Kidney capillary endothelial cell (primary cell): ENCODE results near the gene CLASP2.
"Not testable (repeated sequence)": the region's sequence is repeated elsewhere in the genome, so short reads cannot be mapped to it uniquely, and the experiment has no call there.

Source experiments
- DNase-seq: peaks from one replicate; pipeline ENCODE4 v3.0.0-alpha.2; 2018; ENCODE audit warnings: low spot score

CLASP2 gene

GRCh38 chr3:33687406-33688010, 30.5 kb downstream of the CLASP2 start:
- DNase-seq, result no peak

DNA sequence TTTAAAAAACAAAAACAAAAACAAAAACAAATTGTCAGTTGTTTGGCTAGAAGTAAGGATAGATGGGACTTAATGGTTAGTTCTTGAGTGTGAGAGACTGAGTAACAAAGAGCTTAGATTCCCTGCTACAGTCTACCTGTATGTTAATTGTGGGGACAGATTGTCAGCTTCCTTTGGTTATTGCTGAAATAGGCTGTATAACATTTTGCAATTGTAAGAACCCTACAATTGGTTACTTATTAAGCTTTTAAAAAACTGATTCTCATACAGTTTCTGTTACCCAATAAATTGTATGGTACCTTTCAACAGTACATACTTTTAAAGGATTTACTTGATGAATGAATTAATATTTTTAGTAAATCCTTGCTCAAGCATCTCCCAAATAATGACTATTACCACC, 35.3 kb downstream of the CLASP2 start:
- DNase-seq, result no peak

DNA sequence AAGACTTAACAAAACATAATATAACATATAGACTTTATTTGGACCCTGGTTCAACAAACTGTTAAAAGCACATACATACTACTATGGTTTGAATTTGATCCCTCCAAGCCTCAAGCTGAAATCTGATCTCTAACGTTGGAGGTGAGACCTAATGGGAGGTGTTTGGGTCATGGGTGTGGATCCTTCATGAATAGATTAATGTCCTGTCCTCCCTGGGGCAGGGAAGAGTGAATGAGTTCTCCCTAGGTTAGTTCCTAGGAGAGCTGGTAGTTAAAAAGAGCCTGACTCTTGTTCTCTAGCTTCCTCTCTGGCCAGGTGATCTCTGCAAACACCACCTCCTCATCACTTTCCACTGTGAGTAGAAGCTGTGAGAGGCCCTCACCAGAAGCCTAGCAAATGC, 36.4 kb downstream of the CLASP2 start:
- DNase-seq, result no peak

DNA sequence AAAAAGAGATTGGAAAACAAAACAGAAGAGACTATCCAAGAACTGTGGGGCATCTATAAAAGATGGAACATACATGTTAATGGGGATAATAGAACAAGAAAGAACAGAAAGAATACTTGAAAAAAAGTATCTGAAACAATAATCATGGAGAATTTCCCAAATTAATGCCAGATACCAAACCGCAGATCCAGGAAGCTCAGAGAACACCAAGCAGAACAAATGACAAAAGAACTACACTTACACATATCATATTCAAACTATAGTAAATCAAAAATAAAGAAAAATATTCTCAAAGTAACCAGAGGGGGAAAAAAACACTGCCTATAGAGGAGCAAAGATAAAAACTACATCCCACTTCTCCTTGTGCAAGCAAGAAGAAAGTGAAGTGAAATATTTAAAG, 40.0 kb downstream of the CLASP2 start:
- no peak for DNase-seq

GRCh38 chr3:33673436-33673835, 44.6 kb downstream of the CLASP2 start:
- not testable (repeated sequence) for DNase-seq

- no peak for DNase-seq
Observed at GRCh38 chr3:33668618-33669017, 49.4 kb downstream of the CLASP2 start.

- DNase-seq, result no peak
Observed at GRCh38 chr3:33665294-33665693, 52.8 kb downstream of the CLASP2 start.

DNA sequence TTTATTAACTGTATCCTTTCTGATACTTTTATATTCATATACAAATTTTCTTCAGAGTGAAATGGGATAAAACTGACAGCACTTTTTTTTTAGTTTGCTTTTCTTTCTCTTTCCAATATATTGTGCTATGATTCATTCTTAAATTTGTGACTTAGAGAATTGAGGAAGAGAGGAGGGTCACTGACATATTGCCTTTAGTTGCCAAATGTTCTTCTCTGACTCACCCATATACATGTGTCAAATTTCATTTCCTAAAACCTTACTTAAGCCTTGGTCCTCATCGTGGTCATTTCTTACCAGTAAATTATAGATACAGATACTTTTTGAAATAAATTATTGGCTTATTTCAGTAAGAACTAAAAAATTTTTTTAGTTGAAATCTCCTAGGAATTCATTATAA, 53.9 kb downstream of the CLASP2 start:
- peak; percentile 35 for DNase-seq

- no peak for DNase-seq
Observed at GRCh38 chr3:33663042-33663441, 55.0 kb downstream of the CLASP2 start.

- DNase-seq, result no peak
Observed at GRCh38 chr3:33659856-33660434, 58.1 kb downstream of the CLASP2 start.

DNA sequence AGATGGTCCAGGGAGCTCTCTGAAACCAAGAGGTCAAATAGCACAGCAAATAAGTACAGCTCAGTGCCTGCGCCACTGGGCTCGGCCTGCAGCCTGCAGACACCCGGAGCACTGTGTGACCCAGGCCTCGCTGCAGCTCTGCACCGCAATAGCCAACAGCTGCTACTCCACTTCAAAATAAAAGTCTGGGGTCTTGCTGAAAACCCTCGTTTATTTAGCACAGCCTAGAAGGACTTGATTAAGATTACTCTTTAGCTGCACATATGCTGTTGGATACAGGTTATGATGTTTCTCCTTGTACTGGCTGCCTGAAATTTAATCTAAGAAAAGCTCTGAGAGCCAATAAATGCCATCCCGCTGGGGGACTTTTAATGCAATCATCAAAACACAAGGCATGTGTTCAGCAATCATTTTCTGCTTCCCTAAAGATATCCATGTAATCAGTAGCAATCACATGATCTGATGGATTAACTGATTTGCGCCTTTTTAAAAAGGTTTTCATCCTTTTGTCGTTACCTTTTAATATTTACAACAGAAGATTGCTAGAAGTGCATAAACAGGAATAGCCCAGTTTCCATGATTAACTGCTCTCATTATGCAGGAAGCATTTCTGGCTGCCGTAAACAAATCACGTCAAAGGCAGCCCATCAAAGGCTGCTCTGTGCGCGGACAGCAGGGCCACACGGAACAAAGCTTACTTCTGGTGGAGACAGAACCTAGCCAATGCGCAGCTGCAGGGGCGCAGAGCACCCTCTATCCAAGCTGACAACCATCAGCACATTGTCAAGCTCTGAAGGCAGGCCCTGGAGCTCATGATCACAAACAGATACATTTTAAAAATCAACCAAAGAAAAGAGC, 58.8 kb downstream of the CLASP2 start:
- DNase-seq, result peak; percentile 70

DNA sequence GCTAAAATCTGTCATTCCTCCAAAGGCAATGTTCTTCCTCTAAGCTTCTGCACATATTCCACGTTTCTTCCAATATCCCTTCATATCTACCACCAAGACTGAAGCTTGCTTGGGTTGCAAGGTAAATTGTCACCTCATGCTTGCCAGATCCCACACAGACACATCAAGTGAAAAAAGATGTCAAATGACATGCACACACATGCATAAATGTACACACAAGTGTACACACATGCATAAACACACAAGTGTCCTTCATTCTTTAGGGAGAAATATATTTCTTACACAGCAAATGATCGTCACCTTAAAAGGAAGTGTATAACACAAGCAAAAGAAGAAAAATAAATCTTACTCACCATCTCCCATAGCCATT, 59.4 kb downstream of the CLASP2 start:
- DNase-seq, result no peak

GRCh38 chr3:33658039-33658438, 60.0 kb downstream of the CLASP2 start:
- DNase-seq, result no peak

GRCh38 chr3:33652736-33653135, 65.3 kb downstream of the CLASP2 start:
- no peak for DNase-seq

DNA sequence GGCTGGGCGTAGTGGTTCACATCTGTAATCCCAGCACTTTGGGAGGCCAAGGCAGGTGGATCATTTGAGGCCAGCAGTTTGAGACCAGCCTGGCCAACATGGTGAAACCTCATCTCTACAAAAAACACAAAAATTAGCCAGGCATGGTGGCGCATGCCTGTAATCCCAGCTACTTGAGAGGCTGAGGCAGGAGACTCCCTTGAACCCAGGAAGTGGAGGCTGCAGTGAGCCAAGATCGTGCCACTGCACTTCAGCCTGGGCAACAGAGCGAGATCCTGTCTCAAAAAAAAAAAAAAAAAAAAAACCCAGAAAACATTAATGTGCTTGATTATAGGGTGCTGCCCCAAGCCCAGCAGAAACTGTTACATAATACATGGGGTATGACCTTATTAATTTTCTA, 67.0 kb downstream of the CLASP2 start:
- DNase-seq, result not testable (repeated sequence)

DNA sequence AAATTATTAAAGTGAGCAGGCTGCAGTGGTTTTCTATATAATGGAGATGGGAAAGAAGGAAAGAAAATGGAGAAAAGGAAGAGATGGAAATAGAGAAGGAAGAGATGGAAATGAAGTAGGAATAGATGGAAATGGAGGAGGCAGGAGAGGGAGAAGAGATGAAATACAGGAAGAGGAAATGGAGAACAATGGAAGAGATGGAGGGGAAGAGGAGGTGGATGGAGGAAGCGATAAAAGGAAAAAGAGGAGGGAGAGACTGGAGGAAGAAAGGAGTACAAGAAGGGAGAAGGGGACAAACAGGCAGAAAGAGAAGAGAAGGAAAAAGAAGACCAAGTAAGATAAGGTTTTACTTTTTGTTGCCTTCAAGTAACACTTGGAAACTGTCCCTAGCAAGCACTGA, 67.6 kb downstream of the CLASP2 start:
- DNase-seq, result no peak

DNA sequence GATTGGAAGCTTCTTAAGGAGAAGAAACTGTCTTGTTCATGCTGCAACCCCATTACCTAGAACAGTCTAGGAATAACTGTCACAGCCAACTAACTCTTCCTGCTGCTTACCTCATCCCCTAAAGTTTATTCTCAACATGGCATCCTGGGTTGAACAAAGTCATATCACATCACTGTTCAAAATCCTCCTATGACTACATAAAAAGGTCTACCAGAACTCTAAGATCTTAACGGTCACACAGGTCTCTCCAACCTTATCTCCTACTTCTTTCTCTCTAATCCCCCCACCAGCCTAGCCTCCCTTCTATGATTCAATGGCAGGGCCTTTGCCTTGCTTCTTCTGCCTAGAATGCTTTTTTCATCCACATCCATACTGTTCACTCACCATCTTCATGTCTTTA, 69.3 kb downstream of the CLASP2 start:
- DNase-seq, result no peak

- no peak for DNase-seq
Observed at GRCh38 chr3:33646406-33646805, 71.6 kb downstream of the CLASP2 start.

GRCh38 chr3:33645060-33645647, 72.9 kb downstream of the CLASP2 start:
- no peak for DNase-seq

- DNase-seq, result no peak
Observed at GRCh38 chr3:33644582-33644981, 73.5 kb downstream of the CLASP2 start.

GRCh38 chr3:33642806-33643205, 75.2 kb downstream of the CLASP2 start:
- no peak for DNase-seq

GRCh38 chr3:33639889-33640288, 78.2 kb downstream of the CLASP2 start:
- no peak for DNase-seq

DNA sequence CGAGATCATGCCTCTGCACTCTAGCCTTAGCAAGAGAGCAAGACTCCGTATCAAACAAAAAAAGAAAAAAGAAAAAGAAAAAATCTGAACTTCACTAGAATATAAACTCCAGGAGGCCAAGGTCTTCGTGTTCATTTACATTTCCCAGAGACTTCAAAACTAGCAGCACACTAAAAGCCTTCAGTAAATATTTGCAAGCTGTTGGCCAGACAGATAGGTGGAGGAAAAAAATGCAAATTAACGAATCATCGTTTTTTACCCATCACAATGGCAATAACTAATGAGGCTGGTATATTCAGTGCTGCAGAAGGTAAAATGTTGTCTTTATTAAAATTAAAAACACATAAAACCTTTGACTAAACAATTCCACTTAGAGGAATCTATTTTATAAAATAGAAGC, 80.6 kb downstream of the CLASP2 start:
- no peak for DNase-seq
